Measurements from ENCODE around the gene FXYD7. TPM values are rescaled to one million over a fixed set of nuclear protein-coding genes. Genes with fewer than 3 reads are reported as not detected.

The FXYD7 gene
- total and polyA plus RNA-seq, 9 of the 15 experiments (the other 6 are each of a cell fraction or from before 2014, with no cell fraction given): 0.10 to 0.80 (median 0.31) TPM; not detected in 3

DNA sequence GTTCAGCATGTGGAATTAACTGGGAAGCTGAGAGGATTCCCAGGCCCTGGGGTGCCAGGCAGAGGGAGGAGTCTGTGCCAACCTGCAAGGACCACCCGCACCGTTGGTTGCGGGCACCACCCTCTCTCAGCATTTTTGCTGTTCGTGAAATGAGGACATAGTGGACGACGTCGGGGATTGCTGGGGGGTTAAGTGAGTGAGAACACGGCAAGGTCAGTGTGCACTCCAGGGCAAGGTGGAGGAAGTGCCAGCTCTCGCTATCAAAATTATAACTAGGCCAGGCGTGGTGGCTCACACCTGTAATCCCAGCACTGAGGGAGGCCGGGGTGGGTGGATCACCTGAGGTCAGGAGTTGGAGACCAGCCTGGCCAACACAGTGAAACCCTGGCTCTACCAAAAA is 25.3 kb upstream of the FXYD7 start (continued):
- TF ChIP-seq, protein P1, sequence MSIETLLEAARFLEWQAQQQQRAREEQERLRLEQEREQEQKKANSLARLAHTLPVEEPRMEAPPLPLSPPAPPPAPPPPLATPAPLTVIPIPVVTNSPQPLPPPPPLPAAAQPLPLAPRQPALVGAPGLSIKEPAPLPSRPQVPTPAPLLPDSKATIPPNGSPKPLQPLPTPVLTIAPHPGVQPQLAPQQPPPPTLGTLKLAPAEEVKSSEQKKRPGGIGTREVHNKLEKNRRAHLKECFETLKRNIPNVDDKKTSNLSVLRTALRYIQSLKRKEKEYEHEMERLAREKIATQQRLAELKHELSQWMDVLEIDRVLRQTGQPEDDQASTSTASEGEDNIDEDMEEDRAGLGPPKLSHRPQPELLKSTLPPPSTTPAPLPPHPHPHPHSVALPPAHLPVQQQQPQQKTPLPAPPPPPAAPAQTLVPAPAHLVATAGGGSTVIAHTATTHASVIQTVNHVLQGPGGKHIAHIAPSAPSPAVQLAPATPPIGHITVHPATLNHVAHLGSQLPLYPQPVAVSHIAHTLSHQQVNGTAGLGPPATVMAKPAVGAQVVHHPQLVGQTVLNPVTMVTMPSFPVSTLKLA (conservative IDR thresholded peaks at IDR 0.05): no peak
- no peak for TF ChIP-seq ZKSCAN1 (IDR thresholded peaks at IDR 0.05; ENCODE audit: low read depth, low read length)
- TF ChIP-seq, protein P2, sequence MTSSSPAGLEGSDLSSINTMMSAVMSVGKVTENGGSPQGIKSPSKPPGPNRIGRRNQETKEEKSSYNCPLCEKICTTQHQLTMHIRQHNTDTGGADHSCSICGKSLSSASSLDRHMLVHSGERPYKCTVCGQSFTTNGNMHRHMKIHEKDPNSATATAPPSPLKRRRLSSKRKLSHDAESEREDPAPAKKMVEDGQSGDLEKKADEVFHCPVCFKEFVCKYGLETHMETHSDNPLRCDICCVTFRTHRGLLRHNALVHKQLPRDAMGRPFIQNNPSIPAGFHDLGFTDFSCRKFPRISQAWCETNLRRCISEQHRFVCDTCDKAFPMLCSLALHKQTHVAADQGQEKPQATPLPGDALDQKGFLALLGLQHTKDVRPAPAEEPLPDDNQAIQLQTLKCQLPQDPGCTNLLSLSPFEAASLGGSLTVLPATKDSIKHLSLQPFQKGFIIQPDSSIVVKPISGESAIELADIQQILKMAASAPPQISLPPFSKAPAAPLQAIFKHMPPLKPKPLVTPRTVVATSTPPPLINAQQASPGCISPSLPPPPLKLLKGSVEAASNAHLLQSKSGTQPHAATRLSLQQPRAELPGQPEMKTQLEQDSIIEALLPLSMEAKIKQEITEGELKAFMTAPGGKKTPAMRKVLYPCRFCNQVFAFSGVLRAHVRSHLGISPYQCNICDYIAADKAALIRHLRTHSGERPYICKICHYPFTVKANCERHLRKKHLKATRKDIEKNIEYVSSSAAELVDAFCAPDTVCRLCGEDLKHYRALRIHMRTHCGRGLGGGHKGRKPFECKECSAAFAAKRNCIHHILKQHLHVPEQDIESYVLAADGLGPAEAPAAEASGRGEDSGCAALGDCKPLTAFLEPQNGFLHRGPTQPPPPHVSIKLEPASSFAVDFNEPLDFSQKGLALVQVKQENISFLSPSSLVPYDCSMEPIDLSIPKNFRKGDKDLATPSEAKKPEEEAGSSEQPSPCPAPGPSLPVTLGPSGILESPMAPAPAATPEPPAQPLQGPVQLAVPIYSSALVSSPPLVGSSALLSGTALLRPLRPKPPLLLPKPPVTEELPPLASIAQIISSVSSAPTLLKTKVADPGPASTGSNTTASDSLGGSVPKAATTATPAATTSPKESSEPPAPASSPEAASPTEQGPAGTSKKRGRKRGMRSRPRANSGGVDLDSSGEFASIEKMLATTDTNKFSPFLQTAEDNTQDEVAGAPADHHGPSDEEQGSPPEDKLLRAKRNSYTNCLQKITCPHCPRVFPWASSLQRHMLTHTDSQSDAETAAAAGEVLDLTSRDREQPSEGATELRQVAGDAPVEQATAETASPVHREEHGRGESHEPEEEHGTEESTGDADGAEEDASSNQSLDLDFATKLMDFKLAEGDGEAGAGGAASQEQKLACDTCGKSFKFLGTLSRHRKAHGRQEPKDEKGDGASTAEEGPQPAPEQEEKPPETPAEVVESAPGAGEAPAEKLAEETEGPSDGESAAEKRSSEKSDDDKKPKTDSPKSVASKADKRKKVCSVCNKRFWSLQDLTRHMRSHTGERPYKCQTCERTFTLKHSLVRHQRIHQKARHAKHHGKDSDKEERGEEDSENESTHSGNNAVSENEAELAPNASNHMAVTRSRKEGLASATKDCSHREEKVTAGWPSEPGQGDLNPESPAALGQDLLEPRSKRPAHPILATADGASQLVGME (CRISPR knock-in tag; IDR thresholded peaks at IDR 0.05): no peak
- TF ChIP-seq DNMT1 (IDR thresholded peaks at IDR 0.05): no peak
- no peak for TF ChIP-seq ZNF263 (CRISPR knock-in tag; IDR thresholded peaks at IDR 0.05; ENCODE audit: borderline replicate concordance)
- no peak for TF ChIP-seq ZBTB17 (CRISPR knock-in tag; IDR thresholded peaks at IDR 0.05)
- TF ChIP-seq EP300 (IDR thresholded peaks at IDR 0.05; ENCODE audit: low read length): no peak
- TF ChIP-seq, protein P3, sequence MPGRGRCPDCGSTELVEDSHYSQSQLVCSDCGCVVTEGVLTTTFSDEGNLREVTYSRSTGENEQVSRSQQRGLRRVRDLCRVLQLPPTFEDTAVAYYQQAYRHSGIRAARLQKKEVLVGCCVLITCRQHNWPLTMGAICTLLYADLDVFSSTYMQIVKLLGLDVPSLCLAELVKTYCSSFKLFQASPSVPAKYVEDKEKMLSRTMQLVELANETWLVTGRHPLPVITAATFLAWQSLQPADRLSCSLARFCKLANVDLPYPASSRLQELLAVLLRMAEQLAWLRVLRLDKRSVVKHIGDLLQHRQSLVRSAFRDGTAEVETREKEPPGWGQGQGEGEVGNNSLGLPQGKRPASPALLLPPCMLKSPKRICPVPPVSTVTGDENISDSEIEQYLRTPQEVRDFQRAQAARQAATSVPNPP (IDR thresholded peaks at IDR 0.05; ENCODE audit: borderline replicate concordance, insufficient read depth, insufficient read length): no peak
- no peak for TF ChIP-seq MYC (IDR thresholded peaks at IDR 0.05; ENCODE audit: low read depth, low read length)
- TF ChIP-seq MYC (CRISPR knock-in tag; IDR thresholded peaks at IDR 0.05; ENCODE audit: borderline replicate concordance, low read depth): no peak
- TF ChIP-seq NCOA2 (IDR thresholded peaks at IDR 0.05; ENCODE audit: partially characterized antibody in 2 of 2): no peak
- no peak for TF ChIP-seq DACH1 (IDR thresholded peaks at IDR 0.05; ENCODE audit: partially characterized antibody)
- TF ChIP-seq ETV5 (CRISPR knock-in tag; IDR thresholded peaks at IDR 0.05; ENCODE audit: low read depth): no peak
